HepG2 (cell line): ENCODE results near the gene EEFSEC. TPM values are rescaled to one million over a fixed set of nuclear protein-coding genes. Genes with fewer than 3 reads are reported as not detected.

Experiments
- polyA plus RNA-seq, 8 experiments: library from polyadenylated mRNA; depleted of rRNA in 3 of 8; stranded (reverse) in 7 of 8; unstranded in 1 of 8; fragments of >200 nt; fragmentation: Illumina TruSeq in 4 of 8; extraction: Trizol in 4 of 8; gene quantifications; 2 replicates each; pipeline versions ENCODE4 v1.2.1 to v1.2.3, GENCODE V29; 2011 to 2016; ENCODE audit warnings: low read depth in 4 of 8, missing spikeins in 1 of 8, mixed read lengths in 1 of 8; ENCODE audit not compliant: insufficient read depth in 1 of 8
- total RNA-seq, 5 experiments: library from RNA; depleted of rRNA; stranded (reverse); fragments of >200 nt; fragmentation: Illumina TruSeq; extraction: Trizol; gene quantifications; 2 replicates each; pipeline ENCODE4 v1.2.3, GENCODE V29; 2016; ENCODE audit warnings: low read depth in 1 of 5
- TF ChIP-seq, protein P1 (sequence below), 2 experiments: sonication (generic) in 1 of 2; formaldehyde crosslinking in 1 of 2; IDR thresholded peaks; 2 replicates each; pipeline versions ENCODE4 v1.4.0 to v1.6.1; 2018 to 2020; ENCODE audit warnings: missing genetic modification reagents in 2 of 2, borderline replicate concordance in 1 of 2, low read depth in 1 of 2, mild to moderate bottlenecking in 1 of 2, missing biosample characterization in 1 of 2
- TF ChIP-seq, protein P2 (sequence below): sonication (generic); formaldehyde crosslinking; IDR thresholded peaks from 2 replicates; pipeline ENCODE4 v1.5.1; 2020; ENCODE audit warnings: missing genetic modification reagents, mild to moderate bottlenecking, borderline replicate concordance
- TF ChIP-seq, protein P3 (sequence below): sonication (generic); formaldehyde crosslinking; IDR thresholded peaks from 2 replicates; pipeline ENCODE4 v1.4.0; 2020; ENCODE audit warnings: missing genetic modification reagents, borderline replicate concordance

Gene EEFSEC
- total and polyA plus RNA-seq, 2 of the 13 experiments (the other 11 are each of a cell fraction or from before 2014, with no cell fraction given), result 6.4 to 24.2 TPM

DNA sequence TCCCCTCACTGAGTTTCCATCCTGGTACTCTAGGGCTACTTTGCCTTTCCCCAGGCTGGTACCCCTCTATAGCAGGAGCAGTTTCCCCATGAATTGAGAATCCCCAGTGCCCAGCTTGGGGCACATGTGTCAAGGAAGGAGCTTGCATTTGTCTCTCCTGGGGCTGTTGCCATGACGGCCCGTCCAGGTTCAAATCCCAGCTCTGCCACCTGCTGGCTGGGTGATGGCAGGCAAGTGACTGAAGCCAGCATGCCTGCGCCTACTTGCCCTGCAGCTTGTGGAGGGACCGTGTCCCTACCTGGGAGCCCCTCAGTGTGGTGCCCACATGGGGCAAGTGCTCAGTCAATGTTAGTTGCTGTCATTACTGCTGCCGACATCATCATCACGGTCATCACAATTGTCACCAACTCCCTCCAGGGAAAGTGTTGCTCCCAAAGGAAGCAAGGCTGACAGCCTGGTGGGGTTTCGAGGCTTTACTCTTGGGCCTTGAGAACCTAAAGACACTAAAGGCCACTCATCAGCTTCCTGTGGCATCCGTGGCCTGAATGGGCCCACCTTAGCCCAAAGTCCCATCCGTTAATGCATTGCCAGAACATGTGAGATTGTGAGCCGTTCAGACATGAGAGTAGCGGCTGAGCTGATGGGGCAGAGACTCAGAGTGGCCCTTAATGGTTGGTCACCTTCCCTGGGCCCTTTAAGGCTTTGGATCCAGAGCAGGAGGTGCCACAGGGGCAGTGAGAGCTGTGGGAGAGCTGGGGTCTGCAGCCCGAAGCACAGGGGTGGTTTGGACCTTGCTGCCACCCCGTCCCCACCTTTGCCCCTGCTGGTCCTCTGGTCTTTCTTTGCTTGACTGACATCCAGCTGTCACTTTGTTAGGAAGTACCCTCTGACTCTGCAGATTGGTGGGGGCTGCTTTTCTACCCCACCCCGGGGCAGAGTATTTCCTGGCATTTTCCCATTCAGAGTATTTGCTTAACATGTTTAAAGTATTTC is 169.0 kb downstream of the EEFSEC start (continued):
- TF ChIP-seq, protein P1, sequence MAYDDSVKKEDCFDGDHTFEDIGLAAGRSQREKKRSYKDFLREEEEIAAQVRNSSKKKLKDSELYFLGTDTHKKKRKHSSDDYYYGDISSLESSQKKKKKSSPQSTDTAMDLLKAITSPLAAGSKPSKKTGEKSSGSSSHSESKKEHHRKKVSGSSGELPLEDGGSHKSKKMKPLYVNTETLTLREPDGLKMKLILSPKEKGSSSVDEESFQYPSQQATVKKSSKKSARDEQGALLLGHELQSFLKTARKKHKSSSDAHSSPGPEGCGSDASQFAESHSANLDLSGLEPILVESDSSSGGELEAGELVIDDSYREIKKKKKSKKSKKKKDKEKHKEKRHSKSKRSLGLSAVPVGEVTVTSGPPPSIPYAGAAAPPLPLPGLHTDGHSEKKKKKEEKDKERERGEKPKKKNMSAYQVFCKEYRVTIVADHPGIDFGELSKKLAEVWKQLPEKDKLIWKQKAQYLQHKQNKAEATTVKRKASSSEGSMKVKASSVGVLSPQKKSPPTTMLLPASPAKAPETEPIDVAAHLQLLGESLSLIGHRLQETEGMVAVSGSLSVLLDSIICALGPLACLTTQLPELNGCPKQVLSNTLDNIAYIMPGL (CRISPR knock-in tag; IDR thresholded peaks at IDR 0.05; ENCODE audit: borderline replicate concordance in 1 of 2, low read depth in 1 of 2), result no peak
- TF ChIP-seq, protein P2, sequence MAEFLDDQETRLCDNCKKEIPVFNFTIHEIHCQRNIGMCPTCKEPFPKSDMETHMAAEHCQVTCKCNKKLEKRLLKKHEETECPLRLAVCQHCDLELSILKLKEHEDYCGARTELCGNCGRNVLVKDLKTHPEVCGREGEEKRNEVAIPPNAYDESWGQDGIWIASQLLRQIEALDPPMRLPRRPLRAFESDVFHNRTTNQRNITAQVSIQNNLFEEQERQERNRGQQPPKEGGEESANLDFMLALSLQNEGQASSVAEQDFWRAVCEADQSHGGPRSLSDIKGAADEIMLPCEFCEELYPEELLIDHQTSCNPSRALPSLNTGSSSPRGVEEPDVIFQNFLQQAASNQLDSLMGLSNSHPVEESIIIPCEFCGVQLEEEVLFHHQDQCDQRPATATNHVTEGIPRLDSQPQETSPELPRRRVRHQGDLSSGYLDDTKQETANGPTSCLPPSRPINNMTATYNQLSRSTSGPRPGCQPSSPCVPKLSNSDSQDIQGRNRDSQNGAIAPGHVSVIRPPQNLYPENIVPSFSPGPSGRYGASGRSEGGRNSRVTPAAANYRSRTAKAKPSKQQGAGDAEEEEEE (CRISPR knock-in tag), result no peak
- TF ChIP-seq, protein P3, sequence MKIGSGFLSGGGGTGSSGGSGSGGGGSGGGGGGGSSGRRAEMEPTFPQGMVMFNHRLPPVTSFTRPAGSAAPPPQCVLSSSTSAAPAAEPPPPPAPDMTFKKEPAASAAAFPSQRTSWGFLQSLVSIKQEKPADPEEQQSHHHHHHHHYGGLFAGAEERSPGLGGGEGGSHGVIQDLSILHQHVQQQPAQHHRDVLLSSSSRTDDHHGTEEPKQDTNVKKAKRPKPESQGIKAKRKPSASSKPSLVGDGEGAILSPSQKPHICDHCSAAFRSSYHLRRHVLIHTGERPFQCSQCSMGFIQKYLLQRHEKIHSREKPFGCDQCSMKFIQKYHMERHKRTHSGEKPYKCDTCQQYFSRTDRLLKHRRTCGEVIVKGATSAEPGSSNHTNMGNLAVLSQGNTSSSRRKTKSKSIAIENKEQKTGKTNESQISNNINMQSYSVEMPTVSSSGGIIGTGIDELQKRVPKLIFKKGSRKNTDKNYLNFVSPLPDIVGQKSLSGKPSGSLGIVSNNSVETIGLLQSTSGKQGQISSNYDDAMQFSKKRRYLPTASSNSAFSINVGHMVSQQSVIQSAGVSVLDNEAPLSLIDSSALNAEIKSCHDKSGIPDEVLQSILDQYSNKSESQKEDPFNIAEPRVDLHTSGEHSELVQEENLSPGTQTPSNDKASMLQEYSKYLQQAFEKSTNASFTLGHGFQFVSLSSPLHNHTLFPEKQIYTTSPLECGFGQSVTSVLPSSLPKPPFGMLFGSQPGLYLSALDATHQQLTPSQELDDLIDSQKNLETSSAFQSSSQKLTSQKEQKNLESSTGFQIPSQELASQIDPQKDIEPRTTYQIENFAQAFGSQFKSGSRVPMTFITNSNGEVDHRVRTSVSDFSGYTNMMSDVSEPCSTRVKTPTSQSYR (CRISPR knock-in tag), result no peak
